ENCODE measurements around the gene IL21R.

IL21R gene

DNA sequence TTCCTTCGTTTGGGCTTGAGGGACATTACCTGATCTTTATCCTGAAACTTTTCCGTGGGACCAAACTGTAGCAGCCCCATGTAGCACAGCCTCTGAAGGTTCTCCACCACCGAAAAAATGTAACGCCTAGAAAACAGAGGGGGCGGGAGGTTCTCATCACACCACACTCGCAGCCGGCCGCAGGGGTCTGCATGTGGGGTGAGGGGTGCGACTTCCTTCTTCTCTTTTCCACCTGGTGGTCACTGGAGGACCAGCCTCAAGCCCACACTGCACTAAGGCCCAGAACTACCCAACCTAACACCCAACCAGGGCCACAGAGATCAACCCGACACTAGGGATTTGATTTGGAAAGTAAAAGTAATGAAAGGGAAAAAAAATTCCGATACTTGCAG lies 90.6 kb downstream of the IL21R start:
- no peak for DNase-seq

GRCh38 chr16:27495191-27495590 lies 93.2 kb downstream of the IL21R start:
- no peak for DNase-seq

DNA sequence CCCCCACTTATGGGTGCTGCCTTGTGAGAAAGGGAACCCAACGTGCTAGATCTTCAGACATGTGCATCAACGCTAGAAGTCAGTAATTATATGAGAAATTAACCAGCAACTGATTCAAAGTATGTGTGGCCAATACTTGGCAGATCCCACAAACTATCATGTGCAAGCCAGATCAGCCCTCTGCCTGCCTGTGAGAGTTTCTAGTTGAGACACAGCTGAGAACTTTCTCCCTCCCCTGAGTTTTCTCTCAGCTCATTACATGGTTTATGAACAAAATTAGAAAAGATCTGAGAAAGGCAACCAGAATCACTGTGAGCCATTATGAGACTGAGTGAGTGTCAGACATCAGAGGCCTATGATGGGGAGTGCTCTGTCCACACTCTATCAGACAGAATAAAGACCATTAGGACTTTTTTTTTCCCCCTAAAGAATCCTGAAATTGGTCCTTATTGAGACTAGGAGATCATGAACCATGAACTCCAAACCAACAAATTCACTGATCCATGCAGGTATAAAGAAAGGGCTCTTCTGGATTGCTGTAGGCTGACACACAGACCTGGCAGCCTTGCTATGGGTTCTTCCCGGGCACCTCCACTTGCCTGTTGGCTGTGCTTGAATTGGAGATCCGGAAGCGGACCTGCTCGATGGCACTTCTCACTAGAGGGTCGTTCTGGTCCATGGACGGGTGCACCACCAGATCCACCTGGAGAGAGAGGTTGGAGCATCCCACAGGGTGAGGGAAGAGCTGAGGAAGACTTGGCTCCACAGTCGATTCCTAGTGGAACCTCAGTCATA lies 96.3 kb downstream of the IL21R start:
- DNase-seq, result no peak

GRCh38 chr16:27498916-27499658 lies 97.1 kb downstream of the IL21R start:
- no peak for DNase-seq

- no peak for DNase-seq
Observed at GRCh38 chr16:27499659-27500055, 97.7 kb downstream of the IL21R start.

GRCh38 chr16:27500801-27501200 lies 98.8 kb downstream of the IL21R start:
- DNase-seq, result no peak
